NCI-H1436 treated with DMSO at 0.1 percent for 48 hours (cell line): ENCODE results near the gene SLC22A31.
"Not testable (repeated sequence)": the region's sequence is repeated elsewhere in the genome, so short reads cannot be mapped to it uniquely, and the experiment has no call there.

Source experiments
- DNase-seq: peaks from one replicate; lab custom pipeline; 2025; lab: John Stamatoyannopoulos, UW

SLC22A31 gene

DNA sequence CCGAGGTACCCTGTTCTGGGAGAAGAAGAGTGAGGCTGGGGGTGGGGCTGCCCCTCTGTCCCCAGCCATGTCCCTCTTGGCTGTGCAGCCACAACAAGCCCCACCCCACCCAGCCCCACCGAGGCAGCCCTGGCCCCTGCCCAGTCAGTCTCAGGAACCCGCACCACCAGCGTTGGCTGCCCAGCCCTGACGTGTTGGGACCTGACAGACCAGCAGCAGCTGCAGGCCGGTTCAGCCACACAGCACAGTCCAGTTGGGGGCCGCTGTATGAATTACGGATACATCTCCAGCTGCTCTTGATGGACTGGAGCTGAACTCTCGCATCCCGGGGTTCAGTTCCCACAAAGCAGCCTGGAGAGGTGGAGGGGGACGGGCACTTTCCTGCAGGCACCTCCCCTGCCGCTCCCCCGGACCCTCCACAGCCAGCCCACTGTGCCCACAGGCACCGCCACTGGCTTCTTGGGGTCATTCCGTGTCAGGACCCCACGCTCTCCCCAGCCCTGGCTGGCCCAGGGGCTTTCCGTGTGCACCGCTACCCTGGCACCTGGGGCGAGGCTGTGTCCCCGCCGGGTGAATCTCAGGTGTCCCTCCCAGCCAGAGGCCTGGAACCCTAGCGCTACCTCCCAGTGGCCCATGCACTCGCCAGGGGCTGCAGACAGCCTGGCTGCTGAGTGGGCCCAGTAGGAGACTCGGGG lies 21.7 kb downstream of the SLC22A31 start:
- DNase-seq = no peak

DNA sequence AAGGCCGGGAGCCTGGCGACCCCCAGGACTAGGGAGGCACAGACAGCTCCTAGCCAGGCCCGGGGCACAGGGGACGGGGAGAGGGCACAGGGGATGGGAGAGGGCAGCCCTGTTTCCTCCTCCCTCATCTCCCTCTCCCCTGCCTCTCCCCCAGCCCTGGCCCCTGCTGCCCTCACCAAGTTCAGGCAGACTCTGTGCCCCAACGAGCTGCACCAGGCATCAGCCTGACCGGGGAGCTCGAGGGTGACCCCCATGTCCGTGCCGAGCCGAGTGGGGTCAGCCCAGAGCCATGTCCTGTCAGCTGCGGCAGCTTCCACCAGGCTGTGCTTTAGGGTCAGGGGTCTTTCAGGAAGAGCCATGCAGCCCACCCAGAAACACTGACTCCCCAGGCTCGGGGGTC lies 22.8 kb downstream of the SLC22A31 start:
- DNase-seq = no peak

DNA sequence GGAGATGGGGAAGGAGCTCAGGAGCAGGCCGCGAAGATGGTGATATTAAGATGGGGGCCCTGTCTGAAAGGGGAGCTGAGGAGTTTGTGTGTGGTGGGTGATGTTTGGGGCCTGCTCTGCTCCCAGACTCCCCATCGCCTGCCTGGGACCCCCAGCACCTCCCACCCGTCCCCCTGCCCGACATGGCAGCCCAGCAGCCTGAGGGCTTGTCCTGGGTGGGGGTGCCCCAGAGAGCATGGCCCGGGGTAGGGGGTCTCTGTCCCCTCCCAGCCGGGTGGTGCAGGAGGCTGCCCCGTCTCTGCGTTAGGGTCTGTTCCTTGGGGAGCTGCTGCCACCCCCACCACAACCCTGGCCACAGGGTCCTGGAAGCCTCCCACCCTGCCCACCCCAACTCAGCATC lies 23.6 kb downstream of the SLC22A31 start:
- DNase-seq = no peak

DNA sequence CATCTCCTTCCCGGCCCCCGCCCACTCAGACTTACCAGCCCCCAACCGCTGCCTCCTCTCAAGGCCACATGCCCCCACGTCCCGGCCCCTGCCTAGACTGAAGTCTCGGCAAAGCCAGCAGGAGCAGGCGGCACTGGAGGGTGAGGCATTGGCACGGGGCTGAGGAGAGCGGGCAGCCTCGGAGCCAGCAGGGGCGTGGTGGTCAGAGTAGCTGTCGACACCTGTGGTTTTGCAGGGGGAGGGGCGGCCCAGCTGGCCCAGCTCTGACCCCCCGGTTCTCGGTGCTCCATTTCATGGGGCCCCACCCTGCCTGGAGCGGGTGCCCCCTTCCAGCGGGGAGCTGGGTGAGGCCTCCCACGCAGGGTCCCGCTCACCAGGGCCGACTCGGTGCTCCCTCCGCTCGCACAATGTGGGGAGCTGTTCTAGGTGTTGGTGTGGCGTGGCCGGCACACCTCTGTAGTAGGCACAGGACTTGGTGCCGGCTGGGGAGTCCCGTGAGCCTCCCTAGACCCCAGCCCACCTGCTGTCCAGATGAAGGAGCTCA lies 24.1 kb downstream of the SLC22A31 start:
- no peak for DNase-seq

DNA sequence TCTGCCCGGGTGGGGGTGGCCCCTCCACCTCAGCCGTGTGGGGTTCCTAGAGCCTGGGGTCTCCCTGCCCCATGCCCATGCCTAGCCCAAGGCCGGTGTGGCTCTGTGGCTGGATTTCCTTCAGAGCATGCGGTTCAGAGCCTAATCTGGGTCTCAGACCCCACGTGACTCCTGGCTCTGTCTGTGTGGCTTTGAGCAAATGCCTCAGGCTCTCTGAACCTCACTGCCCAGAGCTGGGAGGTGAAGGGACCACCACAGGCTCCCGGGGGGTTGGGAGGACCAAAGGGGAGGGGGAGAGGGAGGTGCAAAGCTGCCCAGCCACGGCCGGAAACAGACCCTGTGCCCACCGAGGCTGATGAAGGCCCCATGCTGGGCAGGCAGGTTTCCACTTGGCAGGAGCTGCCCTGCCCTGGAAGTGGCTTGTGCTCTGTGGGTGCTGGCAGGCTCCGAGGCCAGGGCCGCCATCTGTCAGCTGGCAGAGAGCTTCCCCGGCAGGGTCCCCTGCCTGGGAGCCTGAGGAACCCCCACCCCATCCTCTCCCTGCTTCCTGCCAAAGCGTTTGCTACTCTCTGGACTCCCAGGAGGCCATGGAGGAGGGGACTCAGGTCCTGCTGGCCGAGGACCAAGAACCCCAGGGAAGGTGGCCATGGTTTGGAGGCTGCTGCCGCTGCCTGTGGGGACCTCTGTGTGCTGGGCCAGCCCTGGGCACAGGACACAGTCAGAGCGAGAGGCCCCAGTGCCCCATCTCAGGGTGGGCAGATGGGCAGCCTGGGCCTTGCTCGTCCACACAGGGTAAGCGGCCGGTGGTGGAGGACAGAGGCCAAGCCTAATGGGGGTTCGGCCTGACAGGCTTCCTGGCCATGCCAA lies 24.8 kb downstream of the SLC22A31 start:
- DNase-seq = no peak

DNA sequence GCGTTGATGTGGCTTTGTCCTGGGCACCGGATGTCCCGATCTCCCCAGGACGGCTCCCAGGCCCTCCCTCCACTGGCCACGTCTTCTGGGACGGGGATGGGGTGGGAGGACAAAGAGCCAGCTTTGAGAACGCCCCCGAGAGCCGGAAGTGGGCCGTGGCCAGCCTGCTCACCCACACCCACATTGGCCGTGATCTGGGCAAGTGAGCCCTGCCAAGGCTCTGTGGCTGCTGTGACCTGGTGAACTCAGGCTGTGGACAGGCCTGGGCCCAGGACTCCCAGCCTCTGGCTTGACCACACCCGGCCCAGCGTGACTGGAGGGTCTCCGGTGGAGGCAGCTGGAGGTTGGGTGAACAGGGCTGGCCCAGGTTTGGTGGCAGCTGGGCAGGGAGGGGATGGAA lies 25.5 kb downstream of the SLC22A31 start:
- DNase-seq = no peak

DNA sequence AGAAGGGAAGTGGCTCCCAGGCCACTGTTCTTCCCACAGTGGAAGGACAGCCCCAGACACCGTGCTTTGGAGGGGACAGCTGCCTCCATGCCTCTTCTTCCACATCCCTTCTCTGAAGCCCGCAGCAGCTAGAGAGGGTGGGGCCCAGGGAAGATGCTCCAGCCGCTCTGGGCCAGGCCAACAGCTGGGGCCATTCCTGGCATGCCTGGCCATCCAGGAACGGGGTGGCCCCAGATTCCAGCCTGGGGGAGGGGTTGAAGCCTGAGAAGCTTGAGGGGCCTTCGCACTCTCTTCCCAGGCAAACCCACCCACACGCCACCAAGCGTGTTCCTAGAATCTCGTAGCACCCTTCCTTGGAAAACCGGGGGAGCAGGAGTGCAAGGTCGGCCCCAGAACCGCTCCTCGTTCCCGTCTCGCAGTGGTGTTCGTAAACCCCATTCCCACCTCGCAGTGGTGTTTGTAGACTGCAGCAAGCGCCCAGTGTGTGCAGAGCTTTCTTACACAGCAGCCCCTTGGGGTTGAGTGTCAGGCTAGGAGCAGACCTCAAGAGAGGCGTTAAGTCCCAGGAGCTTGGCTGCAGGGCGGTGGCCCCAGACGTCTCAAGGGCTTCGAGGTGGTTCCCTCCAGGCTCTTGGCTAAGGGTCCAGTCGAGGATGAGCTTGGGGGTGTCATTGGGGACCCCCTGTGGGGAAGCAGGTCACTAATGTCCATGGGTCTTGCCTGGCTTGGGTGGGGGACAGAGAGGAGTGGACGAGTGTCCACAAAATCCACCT lies 26.1 kb downstream of the SLC22A31 start:
- no peak for DNase-seq

DNA sequence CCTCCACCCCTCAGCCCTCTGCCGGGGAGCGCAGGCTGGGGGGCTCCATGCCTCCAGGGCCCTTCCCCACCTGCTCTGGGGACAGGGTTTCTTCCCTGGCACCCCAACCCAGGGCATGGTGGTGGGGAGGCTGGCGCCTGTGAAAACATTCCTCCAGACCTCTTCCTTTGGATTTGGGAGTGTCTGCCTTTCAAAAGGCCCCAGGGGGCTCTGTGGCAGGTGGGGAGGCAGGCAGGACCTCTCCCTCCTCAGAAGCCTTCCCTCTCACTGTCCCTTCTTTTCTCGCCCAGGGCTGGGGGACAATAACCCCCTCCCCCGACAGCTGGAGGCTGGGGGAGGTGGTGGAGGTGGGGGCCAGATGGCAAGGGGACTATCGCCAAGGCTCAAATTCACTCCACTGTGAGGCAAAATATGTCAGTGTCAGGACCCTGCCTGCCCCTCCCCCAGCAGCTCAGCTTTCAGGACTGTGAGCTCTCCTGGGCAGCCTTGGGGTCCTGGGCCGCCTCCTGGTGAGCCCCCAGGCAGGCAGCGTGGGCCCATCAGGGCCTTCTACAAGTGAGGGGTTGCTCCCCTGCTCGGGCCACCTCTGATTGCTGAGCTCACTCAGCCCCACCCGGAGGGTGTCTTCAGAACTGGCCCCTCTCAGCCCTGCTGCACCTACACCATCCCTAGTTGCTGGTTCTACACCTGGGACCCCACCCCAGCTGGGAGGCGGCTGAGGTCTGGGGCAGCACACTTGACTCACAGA lies 27.0 kb downstream of the SLC22A31 start:
- no peak for DNase-seq

DNA sequence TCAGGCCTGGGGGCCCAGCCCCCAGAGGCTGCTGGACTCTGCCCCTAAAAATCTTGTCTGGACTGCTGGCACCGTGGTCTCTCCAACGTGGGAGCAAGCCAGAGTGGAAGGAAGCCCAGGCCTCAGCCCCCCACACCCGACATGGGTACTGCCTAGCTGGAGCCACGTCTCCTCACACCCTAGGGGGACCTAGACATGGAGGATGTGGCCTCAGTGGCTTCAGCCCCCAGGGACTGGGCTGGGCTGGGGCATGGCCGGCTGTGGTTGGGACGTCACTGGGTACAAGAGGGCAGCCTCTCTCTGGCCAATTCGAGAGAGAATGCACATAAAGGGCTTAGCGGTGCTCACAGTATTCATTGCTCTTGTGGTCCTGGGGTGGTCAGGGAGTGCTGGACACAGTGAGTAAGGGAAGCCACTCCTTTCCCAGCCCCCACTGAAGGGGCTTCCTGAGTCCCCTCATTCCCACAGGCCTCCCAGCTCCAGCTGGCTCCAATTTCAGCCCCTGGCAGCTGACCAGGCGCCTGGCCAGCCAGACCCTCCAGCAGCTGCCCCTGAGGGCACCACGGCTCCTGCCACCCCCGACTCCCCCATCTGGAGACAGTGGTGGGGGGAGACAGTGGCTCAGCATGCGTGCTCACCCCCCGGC lies 27.7 kb downstream of the SLC22A31 start:
- DNase-seq = no peak

DNA sequence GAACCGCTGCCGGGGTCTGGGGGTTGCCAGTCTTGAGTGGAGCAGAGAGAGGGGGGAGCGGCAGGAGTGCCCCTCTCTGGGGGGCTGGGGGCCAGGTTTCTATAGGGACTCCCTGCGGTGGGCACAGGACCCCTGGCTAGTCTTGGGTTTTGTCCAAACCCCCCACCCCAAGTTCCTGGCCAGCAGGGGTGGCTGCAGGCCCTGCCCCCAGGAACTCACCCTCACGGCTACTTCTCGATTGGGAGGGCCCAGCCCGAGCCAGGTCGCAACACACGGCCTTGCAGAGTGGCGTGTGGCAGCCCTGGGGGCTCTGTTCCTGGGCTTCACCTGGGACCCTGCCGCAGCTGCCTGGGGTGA lies 28.2 kb downstream of the SLC22A31 start:
- no peak for DNase-seq

DNA sequence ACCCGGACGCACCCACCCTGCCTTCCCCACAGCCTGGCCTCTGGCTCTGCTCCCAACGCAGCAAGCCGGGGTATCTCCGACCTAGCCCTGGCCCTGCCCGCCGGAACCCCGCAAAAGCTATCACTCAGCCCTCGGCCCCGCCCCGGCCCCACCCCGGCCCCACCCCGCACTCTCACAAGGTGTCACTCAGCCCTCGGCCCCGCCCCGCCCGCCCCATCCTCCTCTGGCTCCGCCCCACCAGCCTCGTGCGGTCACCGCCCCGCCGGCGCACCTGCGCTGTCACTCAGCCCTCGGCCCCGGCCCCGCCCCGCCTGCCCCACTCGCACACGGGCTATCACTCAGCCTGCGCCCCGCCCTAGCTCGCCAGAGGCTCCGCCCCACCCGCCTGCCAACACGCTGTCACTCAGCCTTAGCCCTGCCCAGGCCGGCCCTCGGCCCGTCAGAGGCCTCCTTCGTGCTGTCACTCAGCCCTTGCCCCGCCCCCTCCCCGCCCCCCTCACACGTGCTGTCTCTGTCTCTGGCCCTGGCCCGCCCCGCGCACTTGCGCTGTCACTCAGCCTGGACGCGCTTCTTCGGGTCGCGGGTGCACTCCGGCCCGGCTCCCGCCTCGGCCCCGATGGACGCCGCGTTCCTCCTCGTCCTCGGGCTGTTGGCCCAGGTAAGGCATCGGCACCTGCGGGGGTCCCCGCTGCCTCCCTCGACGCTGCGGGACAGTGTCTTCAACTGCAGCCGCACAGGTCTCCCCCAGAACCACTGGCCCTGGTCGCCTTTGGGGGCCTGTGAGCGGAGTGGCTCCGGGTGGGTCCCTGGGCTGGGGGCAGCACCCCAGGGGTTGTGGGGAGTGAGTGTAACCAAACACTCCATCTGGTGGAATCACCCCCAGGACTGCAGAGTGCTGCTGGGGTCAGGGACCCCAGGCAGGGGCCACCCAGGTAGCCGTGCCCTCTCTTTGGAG lies 28.8 kb downstream of the SLC22A31 start, which contains the start of gene CDH15:
Gene CDH15 (plus strand): TSS at position 533 of the 955 bp plus-strand sequence. CDS start 84 bp downstream, at position 617.
- DNase-seq = peak; percentile 49

DNA sequence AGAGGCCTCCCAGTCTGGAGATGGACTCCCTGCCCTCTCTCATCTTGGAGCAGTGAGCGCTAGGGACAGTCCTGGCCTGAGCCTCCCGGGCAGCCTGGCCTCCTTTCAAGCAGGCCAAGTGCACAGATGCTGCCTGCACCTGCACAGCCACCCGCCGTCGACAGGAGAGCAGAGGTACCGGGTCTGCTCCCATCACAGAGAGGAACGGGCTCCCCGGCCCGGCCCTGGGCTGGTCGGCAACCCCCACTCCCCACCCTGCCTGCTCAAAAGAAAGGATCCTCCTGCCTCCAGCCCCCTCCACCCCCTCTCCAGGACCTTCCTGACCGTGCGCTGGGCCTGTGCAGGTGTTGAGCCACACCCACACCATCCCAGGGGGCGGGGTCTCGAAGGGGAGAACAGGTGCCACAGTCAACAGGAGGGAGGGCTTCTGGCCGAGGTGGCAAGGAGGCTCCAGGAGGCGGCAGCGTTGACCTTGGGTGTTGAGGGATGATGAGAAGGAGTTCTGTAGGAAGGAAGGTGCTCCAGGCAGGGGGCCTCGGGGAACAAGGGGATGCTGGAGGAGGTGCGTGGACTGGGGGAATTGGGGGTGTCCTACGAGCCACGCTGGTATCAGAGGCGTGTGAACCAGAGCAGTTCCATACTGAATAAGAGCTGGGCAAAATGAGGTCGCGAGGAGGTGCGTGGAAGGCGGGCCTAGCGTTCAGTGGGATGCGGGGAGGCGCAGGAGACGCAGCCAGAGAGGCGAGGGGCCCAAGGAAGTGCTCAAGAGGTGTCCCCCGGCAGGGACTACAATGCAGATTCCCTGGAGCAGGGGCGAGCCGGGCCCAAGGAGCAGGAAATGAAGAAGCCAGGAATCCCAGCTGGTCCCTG lies 29.8 kb downstream of the SLC22A31 start:
- peak; percentile 46 for DNase-seq

DNA sequence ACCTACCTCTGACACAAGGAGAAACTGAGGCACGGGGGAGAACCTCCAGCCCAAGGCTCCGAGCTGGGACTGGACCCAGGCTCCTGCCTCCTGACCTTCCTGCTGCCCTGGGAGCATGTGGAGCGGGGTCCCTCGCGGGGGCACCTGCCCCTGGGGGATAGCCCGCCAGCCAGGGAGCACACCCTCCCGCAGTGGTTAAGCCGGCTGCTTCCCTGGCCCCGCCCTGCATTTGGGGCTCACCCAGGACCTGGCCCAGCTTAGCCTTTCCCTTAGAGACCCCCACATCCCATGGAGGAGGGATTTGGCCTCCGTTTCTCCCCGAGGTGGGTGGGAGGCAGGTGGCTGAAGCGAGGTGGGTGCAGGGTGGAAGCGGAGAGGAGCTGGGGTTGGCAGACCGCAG lies 30.6 kb downstream of the SLC22A31 start:
- DNase-seq = no peak

DNA sequence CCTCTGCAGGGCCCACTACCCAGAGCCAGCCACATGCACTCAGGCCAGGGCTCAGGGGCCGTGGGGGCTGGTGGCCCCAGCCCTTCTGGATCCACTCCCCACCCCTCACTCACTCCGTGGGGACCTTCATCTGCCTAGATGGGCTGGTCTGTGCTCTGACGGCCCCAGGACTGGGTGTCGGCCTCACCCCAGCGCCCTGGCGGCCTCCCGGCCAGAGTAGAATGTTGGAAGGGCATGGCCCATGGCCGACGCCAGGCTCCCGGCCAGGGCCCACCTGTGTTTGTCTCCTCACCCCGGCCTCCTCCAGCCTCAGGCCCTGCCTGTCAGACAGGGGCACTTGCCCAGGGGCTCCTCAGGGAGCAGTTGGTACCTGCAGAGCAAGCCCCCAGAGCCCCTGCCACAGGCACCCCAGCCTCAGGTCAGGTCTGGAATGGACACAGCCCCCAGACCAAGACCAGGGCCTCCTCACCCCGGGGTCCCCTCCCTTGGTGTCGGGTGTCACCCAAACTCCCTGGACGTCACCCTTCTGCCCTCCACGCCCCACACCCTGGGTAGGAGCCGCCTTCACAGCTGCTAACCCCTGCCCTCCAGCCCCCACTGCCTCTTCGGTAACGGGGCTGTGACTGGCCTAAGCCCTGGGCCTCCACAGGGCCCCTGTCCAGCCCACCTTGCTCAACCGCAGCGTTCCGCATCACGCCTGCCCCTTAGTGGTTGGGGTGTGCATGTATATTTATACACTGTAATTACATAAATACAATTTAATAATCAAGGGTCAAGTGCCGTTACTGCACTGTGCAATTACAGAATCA lies 31.8 kb downstream of the SLC22A31 start:
- DNase-seq = no peak

DNA sequence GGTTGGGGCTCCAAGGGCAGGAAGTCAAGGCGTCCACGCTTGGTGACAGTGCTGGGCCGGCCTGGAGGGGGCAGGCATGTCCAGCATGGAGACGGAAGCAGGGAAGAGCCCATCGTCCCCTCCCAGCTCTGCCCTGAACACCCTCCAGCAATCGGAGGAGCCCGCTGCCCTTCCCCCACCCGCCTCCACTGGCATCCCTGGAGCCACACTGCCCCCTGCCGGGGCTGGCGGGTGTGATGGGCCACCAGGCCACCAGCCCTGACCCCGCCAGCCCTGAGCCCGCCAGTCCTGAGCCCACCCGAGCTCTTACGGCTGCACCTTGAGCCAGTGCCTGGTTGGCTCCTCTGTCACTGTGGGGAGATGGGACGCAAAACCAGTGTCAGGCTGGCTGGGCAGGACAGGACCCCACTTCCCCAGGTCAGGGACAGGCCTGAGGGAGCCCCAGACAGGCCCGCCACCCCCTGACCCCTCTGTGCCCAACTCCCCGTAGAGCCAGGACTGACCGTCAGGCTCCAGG lies 32.9 kb downstream of the SLC22A31 start:
- DNase-seq = no peak

DNA sequence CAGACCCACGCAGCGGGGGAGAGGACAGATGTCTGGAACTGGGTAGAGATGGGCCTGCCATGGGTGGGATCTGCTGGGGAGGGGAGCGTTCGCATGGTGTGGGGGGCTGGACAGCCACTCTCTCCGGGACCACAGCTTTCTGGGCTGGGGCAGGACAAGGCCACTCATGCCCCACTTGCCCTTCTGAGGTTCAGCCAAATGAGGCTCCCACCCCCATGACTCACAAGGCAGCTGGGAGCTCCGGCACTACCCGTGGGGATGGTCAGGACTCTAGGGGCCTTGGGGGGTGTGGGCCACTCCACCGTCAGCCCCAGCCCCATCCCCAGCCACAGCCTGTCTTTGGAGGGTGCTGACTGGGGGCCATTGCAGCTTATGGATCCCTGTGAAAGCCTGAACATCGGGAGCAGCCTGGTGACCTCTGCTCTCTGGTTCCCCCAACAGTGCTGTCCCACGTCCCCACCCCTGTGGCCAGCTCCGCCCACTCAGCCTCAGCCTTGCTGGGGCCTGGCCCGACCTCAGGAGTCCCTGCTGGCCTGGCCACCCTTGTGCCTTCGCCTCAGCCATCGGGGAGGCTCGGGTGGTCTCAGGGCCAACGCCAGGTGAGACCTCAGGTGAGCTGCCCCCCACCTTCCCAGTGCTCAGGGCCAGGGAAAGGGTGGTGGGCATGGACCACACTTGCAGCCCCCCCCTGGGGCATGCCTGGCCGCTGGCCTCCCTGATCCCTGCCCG lies 33.5 kb downstream of the SLC22A31 start:
- DNase-seq = no peak

DNA sequence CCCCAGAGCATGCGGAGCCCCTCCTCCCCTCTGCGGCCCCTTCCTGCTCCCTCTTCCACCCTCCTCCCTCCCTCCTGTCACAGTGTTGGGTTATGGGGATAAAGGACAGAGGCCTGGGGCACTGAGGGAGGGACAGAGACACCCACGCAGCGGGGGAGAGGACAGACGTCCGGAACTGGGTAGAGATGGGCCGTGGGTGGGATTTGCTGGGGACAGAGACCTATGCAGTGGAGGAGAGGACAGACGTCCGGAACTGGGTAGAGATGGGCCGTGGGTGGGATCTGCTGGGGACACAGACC lies 34.7 kb downstream of the SLC22A31 start:
- not testable (repeated sequence) for DNase-seq
